NCI-H2107 (cell line): ENCODE results near the gene LDLRAD4.
"Not testable (repeated sequence)": the region's sequence is repeated elsewhere in the genome, so short reads cannot be mapped to it uniquely, and the experiment has no call there.

Experiments
- DNase-seq: peaks from one replicate; lab custom pipeline; 2025; lab: John Stamatoyannopoulos, UW

LDLRAD4 gene

DNA sequence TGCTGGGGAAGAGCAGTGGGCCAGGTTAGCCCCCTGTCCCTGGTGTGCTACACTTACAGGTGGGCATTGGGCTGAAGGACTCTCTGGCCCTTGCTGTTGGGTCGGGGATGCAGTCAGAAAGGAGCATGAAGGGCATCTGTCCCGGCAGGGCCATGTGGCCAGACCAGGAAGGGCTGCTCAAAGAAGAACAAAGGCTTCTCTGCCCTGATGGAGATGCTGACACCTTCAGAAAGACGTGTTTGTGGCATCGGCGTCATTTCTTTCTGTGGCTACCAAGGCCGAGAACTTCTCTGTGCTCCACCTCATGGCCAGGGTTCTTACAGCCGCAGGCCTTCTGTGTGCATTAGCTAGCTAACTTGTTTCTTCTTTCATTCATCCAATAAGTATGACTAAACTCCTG, 268.7 kb downstream of the LDLRAD4 start:
- no peak for DNase-seq

DNA sequence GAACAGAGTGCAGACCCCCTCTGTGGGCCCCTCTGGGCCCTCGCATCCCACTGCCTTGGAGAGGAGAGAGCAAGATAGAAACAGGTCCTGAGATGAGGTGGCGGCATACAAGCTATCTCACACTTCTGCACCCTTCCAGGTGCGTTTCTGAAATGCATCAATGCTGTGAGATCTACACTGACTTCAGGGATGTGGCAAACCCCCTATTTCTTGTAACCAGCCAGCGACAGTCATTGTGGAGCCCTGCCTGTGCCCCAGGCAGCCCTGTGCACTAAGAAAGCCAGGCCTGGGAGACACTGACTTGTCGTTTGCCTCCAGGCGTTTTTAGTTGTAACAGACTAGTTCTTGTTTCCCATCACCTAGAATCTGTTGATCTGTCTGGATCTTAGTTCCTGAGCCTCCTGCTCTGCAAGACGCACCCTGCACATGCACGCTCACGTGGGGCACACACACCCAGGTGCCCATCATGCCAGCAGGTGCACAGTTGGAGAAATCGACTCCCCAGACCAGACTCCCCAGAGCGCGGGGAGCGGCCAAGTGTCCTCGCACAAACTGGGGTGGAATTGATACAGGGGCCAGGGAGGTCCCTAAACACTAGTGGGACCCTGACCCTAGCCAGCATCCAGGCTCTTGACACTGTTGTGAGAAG, 269.8 kb downstream of the LDLRAD4 start:
- no peak for DNase-seq

DNA sequence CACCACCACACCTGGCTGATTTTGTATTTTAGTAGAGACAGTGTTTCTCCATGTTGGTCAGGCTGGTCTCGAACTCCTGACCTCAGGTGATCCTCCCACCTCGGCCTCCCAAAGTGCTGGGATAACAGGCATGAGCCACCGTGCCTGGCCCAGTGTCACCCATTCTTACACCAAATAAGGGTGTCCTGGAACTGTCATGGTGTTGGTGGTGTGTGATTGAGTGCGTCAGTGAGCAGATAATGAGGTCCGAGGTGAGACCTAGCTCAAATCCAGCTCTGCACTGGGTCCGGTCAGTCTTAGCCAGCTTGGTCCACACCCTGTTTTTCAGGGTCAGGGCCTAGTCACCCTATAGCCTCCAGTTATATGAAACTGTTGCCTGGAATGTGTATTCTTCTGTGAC, 270.7 kb downstream of the LDLRAD4 start:
- not testable (repeated sequence) for DNase-seq

GRCh38 chr18:13491138-13491537, 272.6 kb downstream of the LDLRAD4 start:
- no peak for DNase-seq

DNA sequence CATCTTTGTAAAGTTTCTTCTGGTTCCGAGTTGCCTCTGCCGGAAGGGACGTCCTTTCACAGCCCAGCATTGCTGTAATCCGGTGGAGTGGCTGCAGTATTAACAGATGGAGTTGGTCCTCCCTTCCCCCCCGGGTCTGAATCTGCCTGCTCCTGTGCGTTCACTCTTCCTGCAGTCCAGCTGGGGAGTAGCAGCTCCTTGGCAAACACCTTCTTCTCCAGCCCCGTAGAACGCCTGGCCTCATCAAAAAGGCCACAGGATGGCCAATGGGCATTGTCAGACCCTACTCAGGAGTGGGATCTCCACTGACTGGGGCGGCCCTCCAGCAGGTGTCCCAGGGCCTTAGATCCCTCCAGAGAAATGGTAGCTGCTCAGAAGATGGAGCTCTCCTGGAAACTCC, 273.8 kb downstream of the LDLRAD4 start:
- no peak for DNase-seq

GRCh38 chr18:13493079-13493478, 274.5 kb downstream of the LDLRAD4 start:
- DNase-seq, result no peak

- no peak for DNase-seq
Measured at GRCh38 chr18:13493725-13494124, 275.2 kb downstream of the LDLRAD4 start.

GRCh38 chr18:13494871-13495445, 276.4 kb downstream of the LDLRAD4 start:
- no peak for DNase-seq

- no peak for DNase-seq
Measured at GRCh38 chr18:13495961-13496360, 277.4 kb downstream of the LDLRAD4 start.

- DNase-seq, result no peak
Measured at GRCh38 chr18:13496691-13497281, 278.2 kb downstream of the LDLRAD4 start.

GRCh38 chr18:13499803-13500202, 281.2 kb downstream of the LDLRAD4 start:
- DNase-seq, result no peak

- DNase-seq, result peak; percentile 50
Measured at GRCh38 chr18:13500227-13500865, 281.8 kb downstream of the LDLRAD4 start.

GRCh38 chr18:13500869-13501542, 282.4 kb downstream of the LDLRAD4 start:
- no peak for DNase-seq

DNA sequence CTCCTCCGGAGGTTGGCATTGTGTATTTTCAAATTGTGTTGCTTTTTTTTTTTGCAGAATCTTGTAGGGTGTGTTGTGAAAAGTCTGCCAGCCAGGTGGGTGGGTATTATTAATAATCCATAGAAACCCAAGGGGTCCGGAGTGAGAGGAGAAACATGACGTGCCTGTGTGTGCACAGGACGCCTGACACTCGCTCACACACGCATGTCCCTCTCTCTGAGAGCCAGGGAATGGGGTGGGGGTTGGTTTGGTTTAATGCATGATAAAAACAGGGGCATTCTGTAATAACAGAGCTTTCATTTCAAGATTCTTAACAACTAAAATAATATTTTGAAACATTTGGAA, 283.0 kb downstream of the LDLRAD4 start:
- no peak for DNase-seq

DNA sequence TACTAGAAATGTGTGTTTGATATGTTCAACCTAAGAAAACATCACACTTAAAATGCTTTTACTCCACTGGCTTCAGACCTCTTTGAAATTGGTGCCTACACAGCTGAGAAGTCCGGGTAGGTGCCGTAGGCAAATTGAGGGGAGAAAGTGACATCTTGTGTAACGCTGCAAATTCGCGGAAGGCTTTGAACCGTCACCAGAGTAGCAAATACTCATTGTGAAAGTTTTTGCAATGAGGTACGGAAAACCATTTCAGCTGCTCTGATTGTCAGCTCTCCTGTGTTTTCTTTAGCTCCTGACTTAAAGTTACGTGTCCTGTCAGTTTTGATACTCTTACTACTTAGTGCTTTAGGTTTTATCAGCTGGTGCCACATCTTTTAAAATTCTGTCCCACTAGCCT, 283.3 kb downstream of the LDLRAD4 start:
- DNase-seq, result no peak

DNA sequence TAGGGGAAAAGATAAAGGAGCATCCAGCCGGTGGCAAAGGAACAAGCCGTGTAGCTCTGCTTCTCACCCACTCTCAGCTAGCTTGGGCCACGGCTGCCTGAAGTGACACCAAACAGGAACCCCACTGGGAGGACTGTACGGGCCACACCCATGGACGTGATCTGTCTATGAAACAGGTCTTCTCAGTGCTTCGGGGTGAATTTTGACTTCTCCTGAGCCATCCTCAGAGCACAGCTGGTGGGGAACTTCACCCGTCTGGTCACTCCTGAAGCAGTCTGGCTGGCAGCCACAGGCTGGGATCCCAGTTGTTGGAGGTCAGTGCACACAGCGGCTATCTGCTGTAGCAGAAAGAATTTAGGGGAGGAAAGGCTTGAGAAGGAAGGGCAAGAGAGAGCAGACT, 284.0 kb downstream of the LDLRAD4 start:
- DNase-seq, result no peak

- no peak for DNase-seq
Measured at GRCh38 chr18:13503836-13504235, 285.3 kb downstream of the LDLRAD4 start.

- no peak for DNase-seq
Measured at GRCh38 chr18:13505780-13506345, 287.3 kb downstream of the LDLRAD4 start.

- DNase-seq, result no peak
Measured at GRCh38 chr18:13510594-13510993, 292.0 kb downstream of the LDLRAD4 start.

DNA sequence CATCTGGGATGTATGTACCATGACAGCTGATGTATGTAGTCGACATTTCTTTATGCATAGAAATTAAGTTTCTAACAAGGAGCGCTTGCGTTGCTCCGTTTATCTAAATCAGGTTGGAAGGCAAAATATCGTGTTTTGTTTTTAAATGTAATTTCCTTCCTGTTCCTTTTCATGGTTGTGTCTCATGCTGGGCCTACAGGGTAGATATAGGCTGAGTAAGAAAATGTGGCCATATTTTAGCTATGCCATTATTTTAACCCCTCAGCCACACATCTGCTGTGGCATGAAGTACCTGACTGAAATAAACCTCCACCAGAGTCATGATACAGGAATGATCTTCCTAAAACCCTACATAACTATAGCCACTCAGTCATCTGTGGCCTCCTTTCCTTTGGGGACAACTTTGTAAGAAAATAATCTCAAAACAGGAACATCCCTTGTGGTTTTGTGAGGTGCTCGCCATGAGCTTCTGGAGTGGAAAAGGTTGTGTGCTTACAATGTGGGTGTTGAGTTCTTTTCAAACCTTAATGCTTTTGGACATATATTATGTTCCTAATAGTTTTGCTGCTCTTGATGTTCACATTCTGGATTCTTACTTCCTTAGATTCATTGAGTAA, 293.5 kb downstream of the LDLRAD4 start:
- no peak for DNase-seq

- no peak for DNase-seq
Measured at GRCh38 chr18:13513021-13513420, 294.5 kb downstream of the LDLRAD4 start.

DNA sequence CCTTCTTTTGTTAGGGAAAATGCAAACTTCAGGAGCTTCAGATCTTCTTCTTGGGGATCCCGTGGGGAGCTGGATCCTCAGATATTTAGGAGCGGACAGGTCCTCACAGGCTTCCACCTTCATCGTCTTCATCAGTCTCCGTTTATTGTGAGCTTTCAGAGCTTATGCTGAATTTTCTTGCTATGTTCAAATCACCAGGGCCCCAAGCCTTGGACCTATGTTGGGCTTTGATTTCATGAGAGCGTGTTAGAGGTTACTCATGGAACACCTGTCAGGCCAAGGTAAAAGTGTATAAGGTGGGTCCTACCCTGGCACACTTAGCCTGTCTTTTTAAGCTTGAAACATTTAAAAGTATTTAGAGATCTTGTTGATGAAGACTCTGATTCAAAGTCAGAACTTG, 294.9 kb downstream of the LDLRAD4 start:
- no peak for DNase-seq
